Measurements from ENCODE around the gene GPRIN1.

Gene GPRIN1

GRCh38 chr5:176625512-176625911 is 15.6 kb upstream of the GPRIN1 start:
- FAIRE-seq, result no peak
- no peak for DNase-seq (ENCODE audit: low spot score)

GRCh38 chr5:176624938-176625337 is 15.0 kb upstream of the GPRIN1 start:
- DNase-seq (ENCODE audit: low spot score) (no peak), FAIRE-seq (no peak)

GRCh38 chr5:176624142-176624541 is 14.2 kb upstream of the GPRIN1 start:
- DNase-seq (ENCODE audit: low spot score), result no peak
- no peak for FAIRE-seq

- DNase-seq (ENCODE audit: low spot score) (peak; percentile 39), FAIRE-seq (peak; percentile 63)
These were observed 11.7 kb upstream of the GPRIN1 start for GRCh38 chr5:176621661-176622079.

- FAIRE-seq, result no peak
- no peak for DNase-seq (ENCODE audit: low spot score)
These were observed 10.5 kb upstream of the GPRIN1 start for GRCh38 chr5:176620333-176620981.

GRCh38 chr5:176619569-176620332 is 9.8 kb upstream of the GPRIN1 start:
- FAIRE-seq, result no peak
- DNase-seq (ENCODE audit: low spot score), result no peak

- no peak for DNase-seq (ENCODE audit: low spot score)
- no peak for FAIRE-seq
These were observed 9.2 kb upstream of the GPRIN1 start for GRCh38 chr5:176619203-176619568.

GRCh38 chr5:176618783-176619182 is 8.8 kb upstream of the GPRIN1 start:
- FAIRE-seq, result no peak
- DNase-seq (ENCODE audit: low spot score), result no peak

- DNase-seq (ENCODE audit: low spot score) (no peak), FAIRE-seq (no peak)
These were observed 6.6 kb upstream of the GPRIN1 start for GRCh38 chr5:176616511-176616910.

- DNase-seq (ENCODE audit: low spot score), result peak; percentile 87
- FAIRE-seq, result no peak
These were observed 5.0 kb upstream of the GPRIN1 start for GRCh38 chr5:176614805-176615478.

GRCh38 chr5:176612855-176613254 is 2.9 kb upstream of the GPRIN1 start:
- no peak for DNase-seq (ENCODE audit: low spot score)
- no peak for FAIRE-seq

GRCh38 chr5:176612008-176612407 is 2.1 kb upstream of the GPRIN1 start:
- no peak for FAIRE-seq
- no peak for DNase-seq (ENCODE audit: low spot score)

- DNase-seq (ENCODE audit: low spot score) (peak; percentile 81), FAIRE-seq (no peak)
These were observed 1.5 kb upstream of the GPRIN1 start for GRCh38 chr5:176611435-176611834.

- FAIRE-seq (no peak), DNase-seq (ENCODE audit: low spot score) (peak; percentile 57)
These were observed 448 bp upstream of the GPRIN1 start for GRCh38 chr5:176610435-176610773.

- DNase-seq (ENCODE audit: low spot score), result no peak
- FAIRE-seq, result peak; percentile 56
These were observed 826 bp downstream of the GPRIN1 start for GRCh38 chr5:176608937-176609723.

- FAIRE-seq (no peak), DNase-seq (ENCODE audit: low spot score) (no peak)
These were observed 1.7 kb downstream of the GPRIN1 start for GRCh38 chr5:176608142-176608705.

GRCh38 chr5:176606875-176607274 is 3.1 kb downstream of the GPRIN1 start:
- DNase-seq (ENCODE audit: low spot score) (no peak), FAIRE-seq (no peak)

GRCh38 chr5:176606032-176606431 is 3.9 kb downstream of the GPRIN1 start:
- DNase-seq (ENCODE audit: low spot score), result no peak
- FAIRE-seq, result no peak

GRCh38 chr5:176603091-176603490 is 6.9 kb downstream of the GPRIN1 start:
- FAIRE-seq, result no peak

GRCh38 chr5:176601901-176602482 is 8.0 kb downstream of the GPRIN1 start:
- DNase-seq (ENCODE audit: low spot score), result no peak
- no peak for FAIRE-seq

More at GRCh38 chr5:176603091-176603490, 6.9 kb downstream of the GPRIN1 start:
- DNase-seq (ENCODE audit: low spot score), result no peak

Measured in urothelium cell line (cell line).